ENCODE results near the gene TNFRSF1A. TPM values are rescaled to one million over a fixed set of nuclear protein-coding genes. Genes with fewer than 3 reads are reported as not detected.

The TNFRSF1A gene
- total and polyA plus RNA-seq, 9 of the 15 experiments (the other 6 are each of a cell fraction or from before 2014, with no cell fraction given), result 0.76 to 43.5 (median 30.0) TPM

DNA sequence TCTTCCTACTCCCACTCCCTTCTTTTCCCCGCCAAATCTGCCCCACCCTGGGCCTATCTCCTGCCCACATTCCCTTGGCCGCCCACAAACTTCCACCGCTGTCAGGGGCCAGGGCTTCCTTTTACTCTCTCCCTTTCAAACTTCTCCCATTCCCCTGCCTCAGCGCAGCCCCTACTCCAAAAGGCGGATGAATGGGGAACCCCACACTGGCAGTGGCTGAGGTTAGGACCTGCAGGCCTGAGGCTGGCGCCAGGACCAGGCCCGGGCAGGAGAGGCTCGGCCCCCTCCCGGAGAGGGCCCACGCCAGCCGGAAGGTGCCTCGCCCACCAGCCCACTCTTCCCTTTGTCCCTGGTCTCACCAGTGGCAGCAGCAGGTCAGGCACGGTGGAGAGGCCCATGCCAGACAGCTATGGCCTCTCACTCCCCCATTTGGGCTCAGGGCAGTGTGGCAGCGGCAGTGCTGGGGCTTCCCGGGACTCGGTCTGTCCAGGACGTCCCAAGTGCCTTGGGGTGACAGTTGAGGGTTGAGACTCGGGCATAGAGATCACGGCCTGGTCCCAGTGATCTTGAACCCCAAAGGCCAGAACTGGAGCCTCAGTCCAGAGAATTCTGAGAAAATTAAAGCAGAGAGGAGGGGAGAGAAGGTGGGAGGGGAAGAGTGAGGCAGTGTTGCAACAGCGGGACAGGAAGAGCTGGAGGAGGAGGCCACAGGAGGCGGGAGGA, at the start of gene TNFRSF1A (continued):
- TF ChIP-seq, protein P1, sequence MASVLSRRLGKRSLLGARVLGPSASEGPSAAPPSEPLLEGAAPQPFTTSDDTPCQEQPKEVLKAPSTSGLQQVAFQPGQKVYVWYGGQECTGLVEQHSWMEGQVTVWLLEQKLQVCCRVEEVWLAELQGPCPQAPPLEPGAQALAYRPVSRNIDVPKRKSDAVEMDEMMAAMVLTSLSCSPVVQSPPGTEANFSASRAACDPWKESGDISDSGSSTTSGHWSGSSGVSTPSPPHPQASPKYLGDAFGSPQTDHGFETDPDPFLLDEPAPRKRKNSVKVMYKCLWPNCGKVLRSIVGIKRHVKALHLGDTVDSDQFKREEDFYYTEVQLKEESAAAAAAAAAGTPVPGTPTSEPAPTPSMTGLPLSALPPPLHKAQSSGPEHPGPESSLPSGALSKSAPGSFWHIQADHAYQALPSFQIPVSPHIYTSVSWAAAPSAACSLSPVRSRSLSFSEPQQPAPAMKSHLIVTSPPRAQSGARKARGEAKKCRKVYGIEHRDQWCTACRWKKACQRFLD (CRISPR knock-in tag; IDR thresholded peaks at IDR 0.05), result peak; percentile 42; the same call in 1 of the 2 replicates
- no peak for TF ChIP-seq KLF10 (CRISPR knock-in tag; IDR thresholded peaks at IDR 0.05)
- TF ChIP-seq MTA3 (IDR thresholded peaks at IDR 0.05; ENCODE audit: borderline replicate concordance), result peak; percentile 36; the same call in 1 of the 2 replicates
- TF ChIP-seq, protein P2, sequence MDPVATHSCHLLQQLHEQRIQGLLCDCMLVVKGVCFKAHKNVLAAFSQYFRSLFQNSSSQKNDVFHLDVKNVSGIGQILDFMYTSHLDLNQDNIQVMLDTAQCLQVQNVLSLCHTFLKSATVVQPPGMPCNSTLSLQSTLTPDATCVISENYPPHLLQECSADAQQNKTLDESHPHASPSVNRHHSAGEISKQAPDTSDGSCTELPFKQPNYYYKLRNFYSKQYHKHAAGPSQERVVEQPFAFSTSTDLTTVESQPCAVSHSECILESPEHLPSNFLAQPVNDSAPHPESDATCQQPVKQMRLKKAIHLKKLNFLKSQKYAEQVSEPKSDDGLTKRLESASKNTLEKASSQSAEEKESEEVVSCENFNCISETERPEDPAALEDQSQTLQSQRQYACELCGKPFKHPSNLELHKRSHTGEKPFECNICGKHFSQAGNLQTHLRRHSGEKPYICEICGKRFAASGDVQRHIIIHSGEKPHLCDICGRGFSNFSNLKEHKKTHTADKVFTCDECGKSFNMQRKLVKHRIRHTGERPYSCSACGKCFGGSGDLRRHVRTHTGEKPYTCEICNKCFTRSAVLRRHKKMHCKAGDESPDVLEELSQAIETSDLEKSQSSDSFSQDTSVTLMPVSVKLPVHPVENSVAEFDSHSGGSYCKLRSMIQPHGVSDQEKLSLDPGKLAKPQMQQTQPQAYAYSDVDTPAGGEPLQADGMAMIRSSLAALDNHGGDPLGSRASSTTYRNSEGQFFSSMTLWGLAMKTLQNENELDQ (CRISPR knock-in tag; IDR thresholded peaks at IDR 0.05; ENCODE audit: borderline replicate concordance), result no peak
- TF ChIP-seq, protein P3, sequence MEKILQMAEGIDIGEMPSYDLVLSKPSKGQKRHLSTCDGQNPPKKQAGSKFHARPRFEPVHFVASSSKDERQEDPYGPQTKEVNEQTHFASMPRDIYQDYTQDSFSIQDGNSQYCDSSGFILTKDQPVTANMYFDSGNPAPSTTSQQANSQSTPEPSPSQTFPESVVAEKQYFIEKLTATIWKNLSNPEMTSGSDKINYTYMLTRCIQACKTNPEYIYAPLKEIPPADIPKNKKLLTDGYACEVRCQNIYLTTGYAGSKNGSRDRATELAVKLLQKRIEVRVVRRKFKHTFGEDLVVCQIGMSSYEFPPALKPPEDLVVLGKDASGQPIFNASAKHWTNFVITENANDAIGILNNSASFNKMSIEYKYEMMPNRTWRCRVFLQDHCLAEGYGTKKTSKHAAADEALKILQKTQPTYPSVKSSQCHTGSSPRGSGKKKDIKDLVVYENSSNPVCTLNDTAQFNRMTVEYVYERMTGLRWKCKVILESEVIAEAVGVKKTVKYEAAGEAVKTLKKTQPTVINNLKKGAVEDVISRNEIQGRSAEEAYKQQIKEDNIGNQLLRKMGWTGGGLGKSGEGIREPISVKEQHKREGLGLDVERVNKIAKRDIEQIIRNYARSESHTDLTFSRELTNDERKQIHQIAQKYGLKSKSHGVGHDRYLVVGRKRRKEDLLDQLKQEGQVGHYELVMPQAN (IDR thresholded peaks at IDR 0.05; ENCODE audit: borderline replicate concordance), result no peak
- TF ChIP-seq HNRNPK (IDR thresholded peaks at IDR 0.05; ENCODE audit: low read depth, low read length, poor library complexity, severe bottlenecking), result no peak
- TF ChIP-seq FOXK2 (conservative IDR thresholded peaks at IDR 0.05 in 1 of 2, IDR thresholded peaks at IDR 0.05 in 1 of 2; ENCODE audit: low read depth in 2 of 2), result no peak
- TF ChIP-seq, protein P4, sequence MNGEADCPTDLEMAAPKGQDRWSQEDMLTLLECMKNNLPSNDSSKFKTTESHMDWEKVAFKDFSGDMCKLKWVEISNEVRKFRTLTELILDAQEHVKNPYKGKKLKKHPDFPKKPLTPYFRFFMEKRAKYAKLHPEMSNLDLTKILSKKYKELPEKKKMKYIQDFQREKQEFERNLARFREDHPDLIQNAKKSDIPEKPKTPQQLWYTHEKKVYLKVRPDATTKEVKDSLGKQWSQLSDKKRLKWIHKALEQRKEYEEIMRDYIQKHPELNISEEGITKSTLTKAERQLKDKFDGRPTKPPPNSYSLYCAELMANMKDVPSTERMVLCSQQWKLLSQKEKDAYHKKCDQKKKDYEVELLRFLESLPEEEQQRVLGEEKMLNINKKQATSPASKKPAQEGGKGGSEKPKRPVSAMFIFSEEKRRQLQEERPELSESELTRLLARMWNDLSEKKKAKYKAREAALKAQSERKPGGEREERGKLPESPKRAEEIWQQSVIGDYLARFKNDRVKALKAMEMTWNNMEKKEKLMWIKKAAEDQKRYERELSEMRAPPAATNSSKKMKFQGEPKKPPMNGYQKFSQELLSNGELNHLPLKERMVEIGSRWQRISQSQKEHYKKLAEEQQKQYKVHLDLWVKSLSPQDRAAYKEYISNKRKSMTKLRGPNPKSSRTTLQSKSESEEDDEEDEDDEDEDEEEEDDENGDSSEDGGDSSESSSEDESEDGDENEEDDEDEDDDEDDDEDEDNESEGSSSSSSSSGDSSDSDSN (IDR thresholded peaks at IDR 0.05; ENCODE audit: borderline replicate concordance in 1 of 2, low read depth in 2 of 2, low read length in 2 of 2), result 0 out of 4 replicates have a peak, but pooled peaks have one; percentile 32 to 33
- no peak for TF ChIP-seq ZC3H4 (CRISPR knock-in tag; IDR thresholded peaks at IDR 0.05; ENCODE audit: borderline replicate concordance)
- no peak for TF ChIP-seq RBM25 (IDR thresholded peaks at IDR 0.05; ENCODE audit: low read depth, low read length, severe bottlenecking)
- no peak for TF ChIP-seq ZNF174 (CRISPR knock-in tag; IDR thresholded peaks at IDR 0.05)
- TF ChIP-seq ZNF764 (CRISPR knock-in tag; IDR thresholded peaks at IDR 0.05; ENCODE audit: low read depth), result no peak
- no peak for TF ChIP-seq MEIS2 (IDR thresholded peaks at IDR 0.05; ENCODE audit: partially characterized antibody)
- TF ChIP-seq ZNF134 (CRISPR knock-in tag; conservative IDR thresholded peaks at IDR 0.05), result no peak
- no peak for TF ChIP-seq TEAD2 (tag; IDR thresholded peaks at IDR 0.05)

All from K562 (cell line).